ENCODE measurements around the gene MACROH2A2. TPM values are rescaled to one million over a fixed set of nuclear protein-coding genes. Genes with fewer than 3 reads are reported as not detected.
A peak's percentile ranks its signal among the peaks of the same experiment; 100 is the strongest.

The MACROH2A2 gene
- total and polyA plus RNA-seq, 7 experiments from 2014 or later, result 3.1 to 6.0 (median 4.2) TPM

DNA sequence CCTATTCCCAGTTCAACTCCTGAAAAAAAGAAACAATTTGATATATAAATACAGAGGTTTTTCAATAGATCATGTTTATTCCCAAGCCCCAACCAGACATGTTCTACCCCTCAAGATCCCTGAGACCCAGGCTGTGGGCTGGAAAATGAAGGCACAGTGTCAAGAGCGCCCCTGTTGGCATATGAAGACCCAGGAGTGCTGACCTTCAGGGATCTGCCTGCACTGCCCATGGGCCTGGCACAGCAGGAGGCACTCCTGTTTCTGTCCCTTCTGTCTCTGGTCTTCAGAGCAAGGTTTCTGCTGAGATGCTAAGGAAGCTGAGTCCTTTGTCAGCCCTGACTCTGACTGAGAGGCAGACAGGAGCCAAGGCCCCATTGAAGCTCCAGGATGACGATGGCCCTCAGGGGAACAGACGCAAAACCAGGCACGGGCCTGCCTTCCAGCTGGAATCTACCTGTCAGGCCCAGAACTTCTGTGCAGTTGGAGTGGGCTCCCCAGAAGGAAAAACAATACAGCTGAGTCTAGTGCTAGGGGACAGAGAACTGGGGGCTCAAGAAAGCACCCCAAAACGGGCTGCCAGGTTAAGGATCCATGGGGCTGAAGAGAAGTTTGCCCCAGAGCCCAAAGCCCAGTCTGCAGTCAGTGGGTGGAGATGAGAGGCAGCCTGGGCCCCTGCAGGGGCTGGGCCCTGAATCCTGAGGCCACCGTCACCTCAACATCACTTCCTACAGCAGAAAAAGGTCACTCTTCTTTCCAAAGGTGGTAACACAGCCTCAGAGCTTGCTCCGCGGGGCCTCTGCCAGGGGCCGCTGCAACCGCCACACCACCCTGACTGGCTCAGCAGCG is 86.7 kb downstream of the MACROH2A2 start:
- Mint-ChIP-seq H3K36me3 (peaks cover 0 to 19% (median 2%) of the 10 kb centered on the region in 5 donors), H3K27me3 (no peaks in the 10 kb centered on the region), H3K4me3 (no peak overlapping the region), H3K9me3 (no peaks in the 10 kb centered on the region), H3K4me1 (peaks cover 8 to 47% (median 28%) of the 10 kb centered on the region in 7 donors), H3K27ac (peak overlapping the region in 1 of 9 donors; percentile 40)
- no peak for DNase-seq
- no peak for ATAC-seq
- intact Hi-C loops (cut with micrococcal nuclease), result no loop called here
- peaks cover 4 to 7% of the 10 kb centered on the region in 2 donors for H3K4me1 ChIP-seq (ENCODE audit: control insufficient read depth in 2 of 2, insufficient read depth in 2 of 2, low read length in 2 of 2)
- peaks cover 0 to 20% (median 0%) of the 10 kb centered on the region in 3 experiments for H3K36me3 ChIP-seq (ENCODE audit: control insufficient read depth in 2 of 3, insufficient read depth in 3 of 3, low read length in 3 of 3)
- H3K27ac ChIP-seq (ENCODE audit: low read depth, low read length), result no peak overlapping the region
- CTCF ChIA-PET, result interaction anchor here (0.8 kb wide), 1 partner anchor 7 kb away, joined by 3 read pairs; the partner anchor contains the start of gene TYSND1
- no peaks in the 10 kb centered on the region for H3K27me3 ChIP-seq (ENCODE audit: control insufficient read depth in 2 of 2, insufficient read depth in 2 of 2, low read length in 2 of 2)
- no peak overlapping the region for H3K4me3 ChIP-seq (ENCODE audit: low read length)
- POLR2A ChIA-PET, result interaction anchor here (1.3 kb wide), 1 partner anchor 31 kb away, joined by 5 read pairs; the partner anchor contains the start of gene SAR1A
- H3K9me3 ChIP-seq (ENCODE audit: control insufficient read depth in 2 of 3, low read length in 3 of 3), result no peaks in the 10 kb centered on the region

DNA sequence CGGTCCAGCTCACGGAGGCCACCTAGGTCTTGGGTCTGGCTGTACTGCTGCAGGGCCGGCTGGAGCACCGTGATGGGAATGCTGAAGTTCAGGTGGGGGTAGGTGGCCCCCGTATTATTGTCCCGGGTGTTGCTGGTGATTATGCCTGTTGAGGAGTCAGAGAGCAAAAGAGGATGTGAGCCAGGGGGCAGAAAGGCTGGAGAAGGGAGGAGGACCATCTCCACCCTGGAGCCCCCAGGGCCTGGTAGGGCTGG is 87.3 kb downstream of the MACROH2A2 start:
- ATAC-seq (no peak), DNase-seq (no peak)
- H3K27ac ChIP-seq (ENCODE audit: low read depth, low read length), result no peak overlapping the region
- Mint-ChIP-seq H3K4me1 (peaks cover 13 to 51% (median 31%) of the 10 kb centered on the region in 7 donors), H3K4me3 (no peak overlapping the region), H3K9me3 (no peaks in the 10 kb centered on the region), H3K27me3 (no peaks in the 10 kb centered on the region), H3K36me3 (peaks cover 0 to 19% (median 2%) of the 10 kb centered on the region in 5 donors), H3K27ac (peak overlapping the region in 2 of 9 donors; percentile 25 to 40)
- no peaks in the 10 kb centered on the region for H3K27me3 ChIP-seq (ENCODE audit: control insufficient read depth in 2 of 2, insufficient read depth in 2 of 2, low read length in 2 of 2)
- H3K4me3 ChIP-seq (ENCODE audit: low read length), result no peak overlapping the region
- peaks cover 7 to 10% of the 10 kb centered on the region in 2 donors for H3K4me1 ChIP-seq (ENCODE audit: control insufficient read depth in 2 of 2, insufficient read depth in 2 of 2, low read length in 2 of 2)
- H3K36me3 ChIP-seq (ENCODE audit: control insufficient read depth in 2 of 3, insufficient read depth in 3 of 3, low read length in 3 of 3), result peaks cover 0 to 20% (median 0%) of the 10 kb centered on the region in 3 experiments
- ChIA-PET CTCF (interaction anchor here (1.3 kb wide), 1 partner anchor 25 kb away, joined by 3 read pairs; no protein-coding TSS in a partner anchor), POLR2A (interaction anchor here (1.3 kb wide), 1 partner anchor 30 kb away, joined by 5 read pairs; the partner anchor contains the start of gene SAR1A)
- no peaks in the 10 kb centered on the region for H3K9me3 ChIP-seq (ENCODE audit: control insufficient read depth in 2 of 3, low read length in 3 of 3)
- intact Hi-C loops (cut with micrococcal nuclease), result no loop called here

DNA sequence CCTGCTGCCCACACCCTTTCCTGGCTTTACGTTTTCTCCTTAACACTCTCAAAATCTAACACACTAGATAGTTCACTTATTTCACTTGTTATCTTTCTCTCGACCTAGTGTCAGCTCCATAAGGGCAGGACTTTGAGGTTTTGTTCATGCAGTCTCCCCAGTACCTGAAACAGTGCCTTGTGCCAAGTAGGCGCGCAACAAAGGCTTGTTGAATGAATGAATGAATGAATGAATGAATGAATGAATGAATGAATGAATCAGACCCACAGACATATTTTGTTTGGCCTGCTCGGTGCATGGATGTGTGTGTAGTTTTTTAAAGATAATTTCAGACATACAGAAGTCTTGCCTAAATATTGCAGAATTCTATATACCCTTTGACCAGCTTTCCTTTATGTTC is 87.7 kb downstream of the MACROH2A2 start:
- H3K27ac Mint-ChIP-seq, result no peak overlapping the region
- no peaks in the 10 kb centered on the region for H3K9me3 Mint-ChIP-seq
- Histone ChIP-seq H3K36me3 (ENCODE audit: control insufficient read depth in 2 of 3, insufficient read depth in 3 of 3, low read length in 3 of 3) (peaks cover 0 to 20% (median 0%) of the 10 kb centered on the region in 3 experiments), H3K27ac (ENCODE audit: low read depth, low read length) (no peak overlapping the region), H3K4me1 (ENCODE audit: control insufficient read depth in 2 of 2, insufficient read depth in 2 of 2, low read length in 2 of 2) (peaks cover 7 to 14% of the 10 kb centered on the region in 2 donors), H3K4me3 (ENCODE audit: low read length) (no peak overlapping the region), H3K27me3 (ENCODE audit: control insufficient read depth in 2 of 2, insufficient read depth in 2 of 2, low read length in 2 of 2) (no peaks in the 10 kb centered on the region), H3K9me3 (ENCODE audit: control insufficient read depth in 2 of 3, low read length in 3 of 3) (no peaks in the 10 kb centered on the region)
- no peak for DNase-seq
- POLR2A ChIA-PET, result interaction anchor here (1.3 kb wide), 1 partner anchor 30 kb away, joined by 5 read pairs; the partner anchor contains the start of gene SAR1A
- intact Hi-C loops (cut with micrococcal nuclease), result no loop called here
- CTCF ChIA-PET, result interaction anchor here (1.3 kb wide), 1 partner anchor 26 kb away, joined by 3 read pairs; no protein-coding TSS in a partner anchor
- H3K4me3 Mint-ChIP-seq, result no peak overlapping the region
- H3K4me1 Mint-ChIP-seq, result peaks cover 15 to 51% (median 31%) of the 10 kb centered on the region in 7 donors
- no peak for ATAC-seq
- peaks cover 0 to 19% (median 0%) of the 10 kb centered on the region in 5 donors for H3K36me3 Mint-ChIP-seq
- no peaks in the 10 kb centered on the region for H3K27me3 Mint-ChIP-seq

DNA sequence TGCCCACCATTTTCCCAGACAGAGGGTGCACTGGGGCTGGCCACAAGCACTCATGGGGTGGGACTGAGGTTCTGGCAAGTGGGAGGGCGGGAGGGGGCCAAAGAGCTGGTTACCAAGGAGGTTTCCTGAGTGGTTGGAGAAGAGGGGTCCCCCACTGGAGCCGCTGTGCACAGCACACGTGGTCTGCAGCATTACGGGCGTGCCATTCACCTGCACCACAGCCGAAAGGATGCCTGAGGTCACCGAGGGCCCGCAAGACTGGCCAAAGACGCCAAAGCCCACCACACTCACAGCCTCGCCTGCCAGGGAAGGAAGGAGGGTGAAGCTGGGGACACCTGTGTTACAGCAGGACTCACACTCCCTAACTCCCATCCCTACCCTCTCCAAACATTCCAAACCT is 89.9 kb downstream of the MACROH2A2 start:
- H3K27me3 ChIP-seq (ENCODE audit: control insufficient read depth in 2 of 2, insufficient read depth in 2 of 2, low read length in 2 of 2), result no peaks in the 10 kb centered on the region
- Mint-ChIP-seq H3K27me3 (no peaks in the 10 kb centered on the region), H3K36me3 (peaks cover 0 to 12% (median 0%) of the 10 kb centered on the region in 5 donors), H3K4me1 (peaks cover 16 to 51% (median 40%) of the 10 kb centered on the region in 7 donors), H3K9me3 (no peaks in the 10 kb centered on the region), H3K4me3 (no peak overlapping the region), H3K27ac (peak overlapping the region in 3 of 9 donors; percentile 46 to 60 (median 51))
- no peaks in the 10 kb centered on the region for H3K9me3 ChIP-seq (ENCODE audit: control insufficient read depth in 2 of 3, low read length in 3 of 3)
- H3K27ac ChIP-seq (ENCODE audit: low read depth, low read length), result no peak overlapping the region
- POLR2A ChIA-PET, result interaction anchor here (1.2 kb wide), 1 partner anchor 89 kb away, joined by 3 read pairs; no protein-coding TSS in a partner anchor
- intact Hi-C loops (cut with micrococcal nuclease), result no loop called here
- CTCF ChIA-PET, result interaction anchor here (0.6 kb wide), 1 partner anchor 225 kb away, joined by 4 read pairs; no protein-coding TSS in a partner anchor
- DNase-seq, result no peak
- peaks cover 0 to 19% (median 0%) of the 10 kb centered on the region in 3 experiments for H3K36me3 ChIP-seq (ENCODE audit: control insufficient read depth in 2 of 3, insufficient read depth in 3 of 3, low read length in 3 of 3)
- no peak overlapping the region for H3K4me3 ChIP-seq (ENCODE audit: low read length)
- ATAC-seq, result no peak
- H3K4me1 ChIP-seq (ENCODE audit: control insufficient read depth in 2 of 2, insufficient read depth in 2 of 2, low read length in 2 of 2), result peaks cover 13 to 22% of the 10 kb centered on the region in 2 donors

DNA sequence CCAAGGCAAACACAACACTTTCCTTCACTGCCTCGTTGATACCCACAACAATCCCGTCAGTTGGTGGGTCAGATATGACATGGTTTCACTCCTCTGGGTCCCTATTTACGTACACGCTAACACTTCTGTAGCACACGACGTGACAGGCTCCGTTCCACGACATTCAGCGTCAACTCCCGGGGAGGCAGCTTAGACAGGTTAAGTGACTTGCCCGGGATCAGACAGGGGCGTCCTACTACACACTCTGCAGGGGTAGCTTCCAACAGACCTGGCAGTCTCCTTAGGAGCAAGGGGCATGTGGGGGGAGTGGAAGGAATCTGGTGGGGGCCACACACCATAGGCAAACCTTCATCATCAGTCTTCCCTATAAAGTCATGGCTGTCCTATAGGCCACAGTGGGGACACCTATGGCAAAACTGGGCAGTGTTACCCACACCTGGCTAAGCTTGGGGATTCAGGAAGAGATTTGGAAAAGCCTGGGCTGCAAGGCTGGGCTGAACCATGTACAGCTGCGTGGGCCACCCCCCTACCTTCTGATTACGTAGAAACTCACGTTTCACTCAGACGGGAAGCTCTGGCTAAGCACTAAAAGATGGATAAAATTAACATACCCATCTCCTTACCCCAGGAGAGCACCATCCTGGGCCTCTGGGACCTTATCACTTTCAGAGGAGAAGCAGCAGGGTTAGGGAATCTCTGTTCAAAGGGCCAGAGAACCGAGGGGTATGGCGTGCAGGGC is 91.9 kb downstream of the MACROH2A2 start:
- peaks cover 15 to 50% (median 36%) of the 10 kb centered on the region in 7 donors for H3K4me1 Mint-ChIP-seq

More for the DNA sequence above, 91.9 kb downstream of the MACROH2A2 start:
- H3K4me3 Mint-ChIP-seq, result peak overlapping the region; percentile 81 to 96 (median 90)
- Histone ChIP-seq H3K4me3 (ENCODE audit: low read length) (peak overlapping the region; percentile 79), H3K27me3 (ENCODE audit: control insufficient read depth in 2 of 2, insufficient read depth in 2 of 2, low read length in 2 of 2) (no peaks in the 10 kb centered on the region), H3K36me3 (ENCODE audit: control insufficient read depth in 2 of 3, insufficient read depth in 3 of 3, low read length in 3 of 3) (peaks cover 0 to 11% (median 0%) of the 10 kb centered on the region in 3 experiments), H3K4me1 (ENCODE audit: control insufficient read depth in 2 of 2, insufficient read depth in 2 of 2, low read length in 2 of 2) (peaks cover 13 to 22% of the 10 kb centered on the region in 2 donors), H3K9me3 (ENCODE audit: control insufficient read depth in 2 of 3, low read length in 3 of 3) (no peaks in the 10 kb centered on the region), H3K27ac (ENCODE audit: low read depth, low read length) (peak overlapping the region; percentile 80)
- ChIA-PET POLR2A (interaction anchor here (0.6 to 3.7 kb wide), 5 partner anchors 18 to 1674 kb away, joined by 3 to 44 read pairs (median 3); no protein-coding TSS in a partner anchor), CTCF (interaction anchor here (1.0 to 3.8 kb wide), 7 partner anchors 8 to 60 kb away, joined by 3 to 49 read pairs (median 6); no protein-coding TSS in a partner anchor)
- ATAC-seq (no peak), DNase-seq (no peak)
- no peaks in the 10 kb centered on the region for H3K9me3 Mint-ChIP-seq
- H3K36me3 Mint-ChIP-seq, result peaks cover 0 to 12% (median 0%) of the 10 kb centered on the region in 5 donors
- peak overlapping the region in 8 of 9 donors; percentile 28 to 93 (median 85) for H3K27ac Mint-ChIP-seq
- intact Hi-C loops (cut with micrococcal nuclease), result loop anchor here (5.0 kb wide), 3 partner anchors 58 to 827 kb away; partner anchors contain the start of gene LRRC20 (in 1 of the 2)
- H3K27me3 Mint-ChIP-seq, result no peaks in the 10 kb centered on the region
